GM20431 (cell line): ENCODE measurements around the gene ADAD2.

Source experiments
- in situ Hi-C: fragments of 300-500 bp; cut with MseI, MboI; formaldehyde crosslinking; loops from one replicate; pipeline ENCODE4 v1.15.0; 2020; ENCODE audit warnings: low sequenced_read_pairs; ENCODE audit not compliant: unreplicated experiment

ADAD2 gene

GRCh38 chr16:84190731-84191388 lies at the start of gene ADAD2:
ADAD2 (plus strand) TSS chr16:84191157; CDS start chr16:84191231, 74 bp downstream.
- in situ Hi-C loops, result loop anchor here (25.0 kb wide), 1 partner anchor 229 kb away; the partner anchor contains the start of genes NECAB2 and OSGIN1

DNA sequence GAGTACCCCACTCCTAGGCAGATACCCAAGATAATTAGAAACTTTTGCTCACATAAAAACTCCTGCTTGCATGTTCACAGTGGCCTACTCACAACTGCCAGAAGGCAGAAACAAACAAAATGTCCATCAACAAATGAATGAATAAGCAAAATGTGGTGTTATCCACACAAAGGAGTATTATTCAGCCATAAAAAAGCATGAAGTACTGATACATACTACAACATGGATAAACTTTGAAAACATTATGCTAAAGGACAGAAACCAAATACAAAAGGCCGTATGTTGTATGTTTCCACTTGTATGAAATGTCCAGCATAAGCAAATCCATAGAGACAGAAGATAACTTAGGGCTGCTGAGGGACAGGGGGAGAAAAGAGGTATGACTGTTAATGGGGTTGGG lies 47.9 kb upstream of the ADAD2 start:
- in situ Hi-C loops, result no loop called here

DNA sequence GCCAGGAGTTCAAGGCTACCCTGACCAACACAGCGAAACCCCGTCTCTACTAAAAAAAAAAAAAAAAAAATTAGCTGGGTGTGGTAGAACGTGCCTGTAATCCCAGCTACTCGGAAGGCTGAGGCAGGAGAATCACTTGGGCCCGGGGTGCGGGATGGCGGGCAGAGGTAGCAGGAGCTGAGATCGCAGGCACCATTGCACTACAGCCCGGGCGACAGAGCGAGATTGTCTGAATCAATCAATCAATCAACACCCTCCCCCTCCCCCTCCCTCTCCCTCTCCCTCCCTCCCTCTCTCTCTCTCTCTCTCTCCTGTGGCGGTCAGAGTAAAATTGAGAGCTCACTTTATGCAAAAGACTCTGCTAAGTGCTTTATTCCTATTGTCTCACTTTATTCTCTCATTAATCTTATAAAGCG lies 47.2 kb upstream of the ADAD2 start:
- in situ Hi-C loops, result no loop called here

DNA sequence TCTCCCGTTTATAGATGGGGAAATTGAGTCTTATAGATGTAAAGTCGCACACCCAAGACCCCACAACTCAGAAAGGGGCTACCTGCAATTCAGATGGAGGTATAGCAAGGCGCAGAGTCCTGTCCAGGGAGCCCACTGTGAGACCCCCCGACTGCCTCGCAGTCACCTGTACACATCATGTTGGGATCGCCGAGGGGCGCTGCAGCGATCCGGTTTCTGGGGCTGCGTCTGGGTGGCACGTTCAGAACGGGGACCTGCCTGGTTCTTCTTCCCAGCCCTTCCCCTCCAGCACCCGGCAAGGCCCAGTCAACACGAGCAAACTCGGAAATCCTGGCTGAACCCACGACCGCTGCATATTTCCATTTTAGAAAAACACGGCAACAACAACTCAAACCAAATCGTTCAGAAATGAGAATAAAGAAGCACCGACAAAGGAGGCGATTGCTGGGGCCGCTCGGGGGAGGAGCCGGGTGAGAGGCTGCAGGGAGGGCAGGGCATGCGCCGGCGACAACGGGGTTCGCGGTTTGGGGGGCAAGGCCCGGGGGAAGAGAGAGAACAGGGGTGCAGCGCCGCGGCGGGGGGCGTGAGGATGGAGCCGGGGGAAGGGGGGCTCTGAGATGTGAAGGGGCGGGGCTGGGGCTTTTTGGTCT lies 46.6 kb upstream of the ADAD2 start:
- in situ Hi-C loops, result no loop called here

DNA sequence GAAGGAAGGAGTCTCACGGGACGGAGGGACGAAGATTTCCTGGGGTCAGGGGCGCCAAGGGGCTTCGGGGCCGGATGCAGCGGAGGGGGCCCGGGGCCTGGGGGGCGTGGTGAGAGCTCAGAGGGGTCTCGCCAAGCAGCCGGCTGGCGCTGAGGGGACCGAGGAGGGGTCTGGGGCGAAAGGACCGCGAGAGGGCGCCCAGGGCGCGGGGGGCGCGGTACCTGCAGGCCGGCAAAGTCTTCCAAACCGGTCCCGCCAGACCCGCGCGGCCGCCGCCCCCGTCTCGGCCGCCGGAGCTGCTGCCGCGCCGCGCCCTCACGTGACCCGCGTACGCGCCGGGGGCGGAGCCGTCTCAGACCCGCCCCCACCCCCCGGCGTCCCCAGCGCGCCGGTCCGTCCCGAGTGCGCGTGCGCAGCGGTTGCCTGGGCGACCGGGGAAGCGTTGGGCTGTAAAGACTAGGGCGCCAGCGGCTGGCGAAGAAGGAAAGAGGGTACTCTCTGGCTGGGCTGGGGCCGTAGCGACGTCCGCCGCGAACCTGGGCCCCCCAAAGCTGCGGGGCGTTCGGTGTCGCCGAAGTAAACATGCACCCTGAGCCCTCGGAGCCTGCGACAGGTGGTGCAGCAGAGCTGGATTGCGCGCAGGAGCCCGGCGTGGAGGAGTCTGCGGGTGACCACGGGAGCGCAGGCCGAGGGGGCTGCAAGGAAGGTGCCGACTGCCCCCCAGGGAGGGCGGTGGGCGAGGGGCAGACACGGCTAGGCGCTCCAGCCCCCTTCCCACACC lies 45.9 kb upstream of the ADAD2 start, which contains the start of the genes DNAAF1 and HSDL1:
DNAAF1 (plus strand) TSS at position 450 of the 781 bp plus-strand sequence; CDS start at position 583, 133 bp downstream.
HSDL1 (minus strand) TSS at position 319 of the 781 bp plus-strand sequence. CDS start 13,856 bp downstream, outside the sequence.
- in situ Hi-C loops, result no loop called here

DNA sequence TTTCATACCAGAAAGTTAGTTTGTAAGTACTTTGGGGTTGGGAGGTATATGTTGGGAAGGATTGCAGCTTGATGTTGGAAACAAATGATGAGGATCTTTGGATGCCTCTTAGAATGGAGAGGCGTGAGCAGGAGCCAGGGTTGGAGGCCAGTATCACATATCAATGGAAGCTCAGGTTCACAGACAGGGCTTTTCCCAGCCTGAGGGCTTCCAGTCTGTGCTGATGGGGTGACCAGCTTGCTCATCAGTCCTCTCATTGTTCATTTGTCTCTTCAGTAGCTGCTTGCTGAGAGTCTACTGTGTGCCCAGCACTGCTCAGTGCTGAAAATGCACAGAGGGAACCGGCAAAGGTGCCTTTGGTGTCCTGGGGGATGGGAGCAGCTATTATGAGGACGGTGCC lies 40.0 kb upstream of the ADAD2 start:
- in situ Hi-C loops, result no loop called here

GRCh38 chr16:84153660-84154214 lies 37.2 kb upstream of the ADAD2 start:
- in situ Hi-C loops, result no loop called here

DNA sequence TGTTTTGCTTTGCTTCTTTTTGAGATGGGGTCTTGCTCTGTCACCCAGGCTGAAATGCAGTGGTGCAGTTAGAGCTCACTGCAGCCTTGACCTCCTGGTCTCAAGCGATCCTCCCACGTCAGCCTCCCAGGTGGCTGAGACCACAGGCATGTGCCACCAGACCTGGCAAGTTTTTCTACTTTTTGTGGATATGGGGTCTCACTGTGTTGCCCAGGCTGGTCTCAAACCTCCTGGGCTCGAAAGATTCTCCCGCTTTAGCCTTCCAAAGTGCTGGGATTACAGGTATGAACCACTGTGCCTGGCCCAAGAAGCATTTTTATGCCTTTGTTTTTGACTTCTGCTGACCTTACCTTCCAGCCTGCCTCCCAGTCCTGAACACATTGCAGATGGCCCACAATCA lies 35.7 kb upstream of the ADAD2 start:
- in situ Hi-C loops, result no loop called here

DNA sequence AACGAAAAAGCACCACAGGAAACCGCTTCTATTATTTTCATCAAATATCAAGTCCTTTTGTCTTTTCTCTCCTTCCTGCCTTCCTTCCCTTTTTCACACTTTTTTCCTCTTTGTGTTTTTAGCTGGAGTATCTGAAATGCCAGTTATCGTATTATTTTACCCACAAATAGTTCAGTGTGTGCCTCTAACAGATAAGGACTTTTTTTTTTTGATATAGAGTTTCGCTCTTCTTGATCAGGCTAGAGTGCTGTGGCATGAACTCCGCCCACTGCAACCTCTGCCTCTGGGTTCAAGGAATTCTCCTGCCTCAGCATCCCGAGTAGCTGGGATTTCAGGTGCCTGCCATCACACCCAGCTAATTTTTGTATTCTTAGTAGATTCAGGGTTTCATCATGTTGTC lies 35.2 kb upstream of the ADAD2 start:
- in situ Hi-C loops, result no loop called here

- in situ Hi-C loops, result no loop called here
Observed at GRCh38 chr16:84156342-84156784, 34.6 kb upstream of the ADAD2 start.

GRCh38 chr16:84159007-84159406 lies 31.9 kb upstream of the ADAD2 start:
- in situ Hi-C loops, result no loop called here

DNA sequence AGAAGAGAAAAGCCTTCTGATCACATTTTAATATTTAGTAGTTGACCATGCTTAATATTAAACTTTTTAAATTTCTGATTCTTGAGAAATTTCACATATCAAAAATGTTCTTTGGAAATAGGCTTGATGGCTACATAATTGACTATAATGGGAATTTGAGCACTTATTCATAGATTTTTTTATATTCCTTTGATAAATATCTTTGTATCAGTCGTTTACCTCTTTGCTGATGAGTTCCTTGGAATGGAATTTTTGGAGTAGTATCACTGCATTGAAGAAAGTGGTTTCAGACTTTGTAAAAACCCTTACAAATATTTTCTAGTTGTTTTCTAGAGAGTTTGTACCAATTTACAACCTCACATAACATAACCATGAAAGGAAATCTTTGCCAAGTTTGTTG lies 31.2 kb upstream of the ADAD2 start:
- in situ Hi-C loops, result no loop called here

DNA sequence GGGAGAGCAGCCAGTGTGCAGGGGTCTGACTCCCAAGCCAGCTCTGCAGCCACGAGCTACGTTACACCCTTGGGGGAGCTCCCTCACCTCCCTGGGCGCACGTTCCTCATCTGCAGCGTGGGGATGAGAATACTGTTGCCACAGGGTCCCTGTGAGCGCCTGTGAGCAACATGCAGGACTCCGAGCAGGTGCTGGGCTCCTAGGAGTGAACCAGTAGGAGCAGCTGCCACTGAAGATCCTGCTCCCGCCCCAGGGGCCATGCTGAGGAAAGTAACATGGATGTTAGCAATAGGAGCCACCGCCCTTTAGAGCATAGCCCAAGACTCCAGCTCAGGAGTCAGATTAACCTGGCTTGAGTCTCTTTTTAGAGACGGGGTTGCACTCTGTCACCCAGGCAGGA lies 29.9 kb upstream of the ADAD2 start:
- in situ Hi-C loops, result no loop called here

GRCh38 chr16:84161801-84162200 lies 29.2 kb upstream of the ADAD2 start:
- in situ Hi-C loops, result no loop called here

DNA sequence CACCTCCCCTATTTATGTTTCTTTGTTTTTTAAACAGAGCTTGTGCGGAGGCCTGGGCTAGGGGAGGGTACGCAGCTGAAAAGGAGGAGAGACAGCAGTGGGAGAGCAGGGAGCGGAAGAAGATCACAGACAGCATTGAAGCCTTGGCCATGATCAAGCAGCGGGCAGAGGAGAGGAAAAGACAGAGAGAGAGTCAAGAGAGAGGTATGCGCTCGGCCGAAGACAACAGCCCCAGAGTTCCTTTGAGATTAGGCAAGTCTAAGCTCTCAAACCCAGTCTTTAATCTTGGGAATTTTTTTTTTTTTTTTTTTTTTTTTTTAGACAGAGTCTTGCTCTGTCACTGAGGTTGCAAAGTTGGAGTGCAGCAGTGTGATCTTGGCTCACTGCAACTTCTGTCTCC lies 25.2 kb upstream of the ADAD2 start:
- in situ Hi-C loops, result no loop called here

- in situ Hi-C loops, result no loop called here
Observed at GRCh38 chr16:84166796-84167695, 23.9 kb upstream of the ADAD2 start.

DNA sequence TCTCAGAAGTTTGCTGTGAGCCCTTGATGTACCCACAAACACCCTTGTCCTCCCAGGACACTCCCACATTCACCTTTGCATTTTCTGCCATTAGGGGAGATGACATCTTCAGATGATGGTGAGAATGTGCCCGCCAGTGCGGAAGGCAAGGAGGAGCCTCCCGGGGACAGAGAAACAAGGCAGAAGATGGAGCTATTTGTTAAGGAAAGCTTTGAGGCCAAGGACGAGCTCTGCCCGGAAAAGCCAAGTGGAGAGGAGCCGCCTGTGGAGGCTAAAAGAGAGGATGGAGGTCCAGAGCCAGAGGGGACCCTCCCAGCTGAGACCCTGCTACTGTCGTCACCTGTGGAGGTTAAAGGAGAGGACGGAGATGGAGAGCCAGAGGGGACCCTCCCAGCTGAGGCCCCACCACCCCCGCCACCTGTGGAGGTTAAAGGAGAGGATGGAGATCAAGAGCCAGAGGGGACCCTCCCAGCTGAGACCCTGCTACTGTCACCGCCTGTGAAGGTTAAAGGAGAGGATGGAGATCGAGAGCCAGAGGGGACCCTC lies 21.1 kb upstream of the ADAD2 start:
- in situ Hi-C loops, result no loop called here

- in situ Hi-C loops, result no loop called here
Observed at GRCh38 chr16:84174396-84174795, 16.6 kb upstream of the ADAD2 start.
